ENCODE measurements around the gene TEAD1.

TEAD1 gene

GRCh38 chr11:12963051-12963450 lies 288.8 kb downstream of the TEAD1 start:
- TF ChIP-seq, protein P1, sequence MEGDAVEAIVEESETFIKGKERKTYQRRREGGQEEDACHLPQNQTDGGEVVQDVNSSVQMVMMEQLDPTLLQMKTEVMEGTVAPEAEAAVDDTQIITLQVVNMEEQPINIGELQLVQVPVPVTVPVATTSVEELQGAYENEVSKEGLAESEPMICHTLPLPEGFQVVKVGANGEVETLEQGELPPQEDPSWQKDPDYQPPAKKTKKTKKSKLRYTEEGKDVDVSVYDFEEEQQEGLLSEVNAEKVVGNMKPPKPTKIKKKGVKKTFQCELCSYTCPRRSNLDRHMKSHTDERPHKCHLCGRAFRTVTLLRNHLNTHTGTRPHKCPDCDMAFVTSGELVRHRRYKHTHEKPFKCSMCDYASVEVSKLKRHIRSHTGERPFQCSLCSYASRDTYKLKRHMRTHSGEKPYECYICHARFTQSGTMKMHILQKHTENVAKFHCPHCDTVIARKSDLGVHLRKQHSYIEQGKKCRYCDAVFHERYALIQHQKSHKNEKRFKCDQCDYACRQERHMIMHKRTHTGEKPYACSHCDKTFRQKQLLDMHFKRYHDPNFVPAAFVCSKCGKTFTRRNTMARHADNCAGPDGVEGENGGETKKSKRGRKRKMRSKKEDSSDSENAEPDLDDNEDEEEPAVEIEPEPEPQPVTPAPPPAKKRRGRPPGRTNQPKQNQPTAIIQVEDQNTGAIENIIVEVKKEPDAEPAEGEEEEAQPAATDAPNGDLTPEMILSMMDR (IDR thresholded peaks at IDR 0.05; ENCODE audit: low read depth, low read length): no peak
- DNase-seq (ENCODE audit: low read depth, low spot score): no peak
- in situ Hi-C loops (cut with HindIII; ENCODE audit: low sequenced_read_pairs): no loop called here
- H3K4me3 ChIP-seq (ENCODE audit: low read depth, low read length): no peak overlapping the region

DNA sequence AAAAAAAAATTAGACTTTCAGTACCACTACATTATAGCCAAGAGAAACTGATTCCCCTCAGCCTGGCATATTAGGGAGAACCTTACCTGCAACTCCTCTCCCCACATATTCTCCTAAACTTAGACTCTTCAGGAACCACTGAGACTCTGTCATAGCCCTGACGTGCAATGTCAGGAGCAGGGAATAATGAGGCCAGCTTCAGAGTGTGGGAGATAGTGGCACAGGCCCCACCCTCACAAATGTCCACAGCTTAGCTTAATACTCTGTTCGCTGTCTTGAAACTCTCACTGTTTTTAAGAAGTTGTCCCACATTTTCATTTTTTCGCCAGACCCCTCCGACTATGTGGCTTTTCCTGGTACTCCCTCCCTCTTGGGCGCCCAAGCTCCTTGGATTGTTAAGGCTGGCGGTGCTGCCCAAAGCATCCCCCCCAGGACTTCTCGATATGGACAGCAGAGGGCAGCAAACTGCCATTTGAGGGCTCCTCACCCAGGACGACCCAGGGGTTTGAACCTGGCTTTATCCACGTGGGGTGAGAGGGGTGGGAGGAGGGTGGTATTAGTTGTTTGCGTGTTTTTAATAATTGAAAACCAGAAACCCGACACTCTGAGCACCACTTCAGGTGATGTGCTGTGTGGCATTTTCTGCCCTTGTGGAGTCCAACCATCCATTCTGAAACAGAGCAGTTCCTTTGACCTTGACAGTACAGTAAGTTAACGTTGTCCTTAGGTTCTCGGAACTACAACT lies 289.7 kb downstream of the TEAD1 start:
- TF ChIP-seq, protein P1 (IDR thresholded peaks at IDR 0.05; ENCODE audit: low read depth, low read length): peak; percentile 88
- DNase-seq (ENCODE audit: low read depth, low spot score): peak; percentile 59
- no peak overlapping the region for H3K4me3 ChIP-seq (ENCODE audit: low read depth, low read length)
- in situ Hi-C loops (cut with HindIII; ENCODE audit: low sequenced_read_pairs): no loop called here

DNA sequence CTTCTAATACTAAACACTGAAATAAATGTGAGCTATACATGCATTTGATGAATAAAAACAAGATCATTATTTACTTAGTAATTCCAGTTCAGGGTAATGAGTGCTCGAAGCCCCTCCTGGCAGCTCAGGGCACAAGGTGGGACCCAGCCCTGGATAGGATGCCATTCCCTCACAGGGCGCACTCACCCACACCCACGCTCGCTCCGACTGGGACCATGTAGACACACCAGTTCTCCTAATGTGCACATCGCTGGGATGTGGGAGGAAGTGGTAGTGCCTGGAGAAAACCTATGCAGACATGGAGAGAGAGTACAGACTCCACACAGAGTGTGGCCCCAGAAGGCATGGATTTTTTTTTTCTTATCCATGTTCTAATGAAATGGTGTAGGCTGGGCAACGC lies 290.4 kb downstream of the TEAD1 start:
- no peak for DNase-seq (ENCODE audit: low read depth, low spot score)
- TF ChIP-seq, protein P1 (IDR thresholded peaks at IDR 0.05; ENCODE audit: low read depth, low read length): no peak
- no peak overlapping the region for H3K4me3 ChIP-seq (ENCODE audit: low read depth, low read length)
- in situ Hi-C loops (cut with HindIII; ENCODE audit: low sequenced_read_pairs): no loop called here

DNA sequence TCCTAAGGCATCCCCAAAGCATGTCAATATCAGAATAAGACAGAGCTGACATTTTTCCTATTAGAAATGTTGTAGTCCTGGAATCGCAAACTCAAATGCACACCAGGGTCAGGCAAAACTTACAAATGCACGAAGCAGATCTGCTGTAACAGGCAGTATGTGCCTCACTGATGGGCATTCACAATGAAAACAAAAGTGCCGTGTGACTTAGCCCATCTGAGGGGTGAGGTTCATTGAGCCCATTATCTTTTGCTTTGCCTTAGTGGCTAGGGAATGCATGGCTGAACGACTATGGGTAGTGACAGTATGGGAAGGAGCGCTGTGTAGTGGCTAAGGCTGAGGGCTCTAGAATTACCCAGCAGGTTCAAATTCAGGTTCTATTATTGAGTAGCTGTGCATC lies 291.8 kb downstream of the TEAD1 start:
- no peak for DNase-seq (ENCODE audit: low read depth, low spot score)
- H3K4me3 ChIP-seq (ENCODE audit: low read depth, low read length): no peak overlapping the region
- TF ChIP-seq, protein P1 (IDR thresholded peaks at IDR 0.05; ENCODE audit: low read depth, low read length): no peak
- in situ Hi-C loops (cut with HindIII; ENCODE audit: low sequenced_read_pairs): no loop called here

GRCh38 chr11:12968101-12968500 lies 293.9 kb downstream of the TEAD1 start:
- in situ Hi-C loops (cut with HindIII; ENCODE audit: low sequenced_read_pairs): no loop called here
- H3K4me3 ChIP-seq (ENCODE audit: low read depth, low read length): no peak overlapping the region
- no peak for DNase-seq (ENCODE audit: low read depth, low spot score)
- TF ChIP-seq, protein P1 (IDR thresholded peaks at IDR 0.05; ENCODE audit: low read depth, low read length): no peak

DNA sequence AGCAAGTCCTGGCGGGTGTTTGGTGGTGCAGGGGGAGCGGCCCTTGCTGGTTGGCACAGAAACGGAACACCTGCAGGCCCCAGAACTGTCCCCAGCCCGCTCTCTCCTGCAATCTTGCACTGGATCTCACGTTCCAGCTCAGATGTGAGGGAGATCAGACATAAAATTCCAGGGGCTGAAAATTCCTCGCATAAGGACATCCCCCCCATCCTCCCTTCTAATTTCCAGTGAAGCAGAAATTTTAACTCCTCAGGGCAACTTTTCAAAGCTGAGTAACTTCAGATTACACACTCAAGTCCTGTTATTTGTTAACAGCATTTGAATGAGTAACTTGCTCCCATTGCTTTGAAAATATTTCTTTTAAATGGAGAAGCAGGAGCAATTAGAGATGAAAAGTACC lies 294.6 kb downstream of the TEAD1 start:
- DNase-seq (ENCODE audit: low read depth, low spot score): no peak
- TF ChIP-seq, protein P1 (IDR thresholded peaks at IDR 0.05; ENCODE audit: low read depth, low read length): no peak
- H3K4me3 ChIP-seq (ENCODE audit: low read depth, low read length): no peak overlapping the region
- in situ Hi-C loops (cut with HindIII; ENCODE audit: low sequenced_read_pairs): no loop called here
